ENCODE data around the gene CCDC126.

DNA sequence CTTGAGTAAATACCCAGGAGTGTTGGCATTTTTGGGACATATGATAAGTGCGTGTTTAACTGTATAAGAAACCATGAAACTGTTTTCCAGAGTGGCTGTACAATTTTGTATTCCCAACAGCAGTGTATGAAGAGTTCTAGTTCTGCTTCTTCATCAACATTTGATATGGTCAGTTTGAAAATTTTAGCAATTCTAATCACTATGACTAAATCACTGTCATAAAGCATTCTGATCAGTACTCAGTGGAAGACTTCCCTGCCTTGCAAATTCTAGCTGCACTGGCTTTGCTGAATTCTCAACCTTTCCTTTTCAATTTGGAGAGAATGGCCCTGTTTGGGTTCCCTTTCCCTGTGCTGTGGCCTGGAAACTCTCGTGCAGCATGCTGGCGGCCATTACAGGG lies 64.2 kb downstream of the CCDC126 start:
- TF ChIP-seq, protein P1, sequence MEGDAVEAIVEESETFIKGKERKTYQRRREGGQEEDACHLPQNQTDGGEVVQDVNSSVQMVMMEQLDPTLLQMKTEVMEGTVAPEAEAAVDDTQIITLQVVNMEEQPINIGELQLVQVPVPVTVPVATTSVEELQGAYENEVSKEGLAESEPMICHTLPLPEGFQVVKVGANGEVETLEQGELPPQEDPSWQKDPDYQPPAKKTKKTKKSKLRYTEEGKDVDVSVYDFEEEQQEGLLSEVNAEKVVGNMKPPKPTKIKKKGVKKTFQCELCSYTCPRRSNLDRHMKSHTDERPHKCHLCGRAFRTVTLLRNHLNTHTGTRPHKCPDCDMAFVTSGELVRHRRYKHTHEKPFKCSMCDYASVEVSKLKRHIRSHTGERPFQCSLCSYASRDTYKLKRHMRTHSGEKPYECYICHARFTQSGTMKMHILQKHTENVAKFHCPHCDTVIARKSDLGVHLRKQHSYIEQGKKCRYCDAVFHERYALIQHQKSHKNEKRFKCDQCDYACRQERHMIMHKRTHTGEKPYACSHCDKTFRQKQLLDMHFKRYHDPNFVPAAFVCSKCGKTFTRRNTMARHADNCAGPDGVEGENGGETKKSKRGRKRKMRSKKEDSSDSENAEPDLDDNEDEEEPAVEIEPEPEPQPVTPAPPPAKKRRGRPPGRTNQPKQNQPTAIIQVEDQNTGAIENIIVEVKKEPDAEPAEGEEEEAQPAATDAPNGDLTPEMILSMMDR (IDR thresholded peaks at IDR 0.05; ENCODE audit: low read length), result no peak
- TF ChIP-seq EZH2 (IDR thresholded peaks at IDR 0.05; ENCODE audit: borderline replicate concordance, low read length), result no peak
